ENCODE results near the gene PIGV.

PIGV gene

GRCh38 chr1:26761217-26761616, 26.5 kb upstream of the PIGV start:
- no peak overlapping the region for H3K9ac ChIP-seq (ENCODE audit: low read depth, low read length, poor library complexity, severe bottlenecking)
- H3K9me3 ChIP-seq (ENCODE audit: insufficient read depth, low read depth, low read length): no peaks in the 10 kb centered on the region
- no peaks in the 10 kb centered on the region for H3F3A ChIP-seq (ENCODE audit: low read depth)
- no peaks in the 10 kb centered on the region for H3K27me3 ChIP-seq (ENCODE audit: insufficient read depth, low read length, poor library complexity, severe bottlenecking)
- H3K9me2 ChIP-seq (replicated peaks; ENCODE audit: low read depth, low read length): no peaks in the 10 kb centered on the region
- H3K4me2 ChIP-seq (ENCODE audit: low read depth, low read length, poor library complexity, severe bottlenecking): no peak overlapping the region
- no peak overlapping the region for H3K4me3 ChIP-seq (ENCODE audit: low read length, poor library complexity, severe bottlenecking)
- H3K4me1 ChIP-seq (ENCODE audit: insufficient read depth, low read length, poor library complexity, severe bottlenecking): no peaks in the 10 kb centered on the region
- H2AFZ ChIP-seq (ENCODE audit: low read length): no peak overlapping the region
- H4K20me1 ChIP-seq (ENCODE audit: insufficient read depth, low read length, poor library complexity, severe bottlenecking): peaks cover 56% of the 10 kb centered on the region
- H3K79me2 ChIP-seq (ENCODE audit: insufficient read depth, low read length): peaks cover 57% of the 10 kb centered on the region
- TF ChIP-seq, protein P1, sequence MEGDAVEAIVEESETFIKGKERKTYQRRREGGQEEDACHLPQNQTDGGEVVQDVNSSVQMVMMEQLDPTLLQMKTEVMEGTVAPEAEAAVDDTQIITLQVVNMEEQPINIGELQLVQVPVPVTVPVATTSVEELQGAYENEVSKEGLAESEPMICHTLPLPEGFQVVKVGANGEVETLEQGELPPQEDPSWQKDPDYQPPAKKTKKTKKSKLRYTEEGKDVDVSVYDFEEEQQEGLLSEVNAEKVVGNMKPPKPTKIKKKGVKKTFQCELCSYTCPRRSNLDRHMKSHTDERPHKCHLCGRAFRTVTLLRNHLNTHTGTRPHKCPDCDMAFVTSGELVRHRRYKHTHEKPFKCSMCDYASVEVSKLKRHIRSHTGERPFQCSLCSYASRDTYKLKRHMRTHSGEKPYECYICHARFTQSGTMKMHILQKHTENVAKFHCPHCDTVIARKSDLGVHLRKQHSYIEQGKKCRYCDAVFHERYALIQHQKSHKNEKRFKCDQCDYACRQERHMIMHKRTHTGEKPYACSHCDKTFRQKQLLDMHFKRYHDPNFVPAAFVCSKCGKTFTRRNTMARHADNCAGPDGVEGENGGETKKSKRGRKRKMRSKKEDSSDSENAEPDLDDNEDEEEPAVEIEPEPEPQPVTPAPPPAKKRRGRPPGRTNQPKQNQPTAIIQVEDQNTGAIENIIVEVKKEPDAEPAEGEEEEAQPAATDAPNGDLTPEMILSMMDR (conservative IDR thresholded peaks at IDR 0.05; ENCODE audit: low read length): peak; percentile 34
- no peak for TF ChIP-seq EZH2phosphoT487 (IDR thresholded peaks at IDR 0.05; ENCODE audit: borderline replicate concordance)
- peaks cover 92% of the 10 kb centered on the region for H3K36me3 ChIP-seq (ENCODE audit: insufficient read depth, low read length)

DNA sequence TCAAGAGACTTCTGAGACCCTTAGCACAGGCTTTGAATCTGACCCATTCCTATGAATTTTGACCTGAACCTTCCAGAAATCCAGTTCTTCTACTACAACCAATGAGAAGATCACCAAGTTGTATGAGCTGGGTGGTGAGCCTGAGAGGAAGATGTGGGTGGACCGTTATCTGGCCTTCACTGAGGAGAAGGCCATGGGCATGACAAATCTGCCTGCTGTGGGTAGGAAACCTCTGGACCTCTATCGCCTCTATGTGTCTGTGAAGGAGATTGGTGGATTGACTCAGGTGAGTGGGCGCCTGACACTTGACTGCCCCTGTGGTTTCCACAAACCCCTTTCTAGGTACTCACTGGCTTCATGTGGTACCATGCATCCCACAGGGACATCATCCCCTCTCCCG, 20.0 kb upstream of the PIGV start:
- no peaks in the 10 kb centered on the region for H3F3A ChIP-seq (ENCODE audit: low read depth)
- H3K9me3 ChIP-seq (ENCODE audit: insufficient read depth, low read depth, low read length): no peaks in the 10 kb centered on the region
- no peak overlapping the region for H3K9ac ChIP-seq (ENCODE audit: low read depth, low read length, poor library complexity, severe bottlenecking)
- no peaks in the 10 kb centered on the region for H3K9me2 ChIP-seq (replicated peaks; ENCODE audit: low read depth, low read length)
- H3K79me2 ChIP-seq (ENCODE audit: insufficient read depth, low read length): peaks cover 13% of the 10 kb centered on the region; the same call in 1 of the 2 replicates
- H3K4me3 ChIP-seq (ENCODE audit: low read length, poor library complexity, severe bottlenecking): no peak overlapping the region
- H3K4me2 ChIP-seq (ENCODE audit: low read depth, low read length, poor library complexity, severe bottlenecking): no peak overlapping the region
- no peaks in the 10 kb centered on the region for H3K27me3 ChIP-seq (ENCODE audit: insufficient read depth, low read length, poor library complexity, severe bottlenecking)
- no peaks in the 10 kb centered on the region for H3K4me1 ChIP-seq (ENCODE audit: insufficient read depth, low read length, poor library complexity, severe bottlenecking)
- H4K20me1 ChIP-seq (ENCODE audit: insufficient read depth, low read length, poor library complexity, severe bottlenecking): peaks cover 4% of the 10 kb centered on the region
- no peak for TF ChIP-seq EZH2phosphoT487 (IDR thresholded peaks at IDR 0.05; ENCODE audit: borderline replicate concordance)
- TF ChIP-seq, protein P1 (conservative IDR thresholded peaks at IDR 0.05; ENCODE audit: low read length): no peak
- H3K36me3 ChIP-seq (ENCODE audit: insufficient read depth, low read length): peaks cover 97% of the 10 kb centered on the region
- H2AFZ ChIP-seq (ENCODE audit: low read length): no peak overlapping the region

DNA sequence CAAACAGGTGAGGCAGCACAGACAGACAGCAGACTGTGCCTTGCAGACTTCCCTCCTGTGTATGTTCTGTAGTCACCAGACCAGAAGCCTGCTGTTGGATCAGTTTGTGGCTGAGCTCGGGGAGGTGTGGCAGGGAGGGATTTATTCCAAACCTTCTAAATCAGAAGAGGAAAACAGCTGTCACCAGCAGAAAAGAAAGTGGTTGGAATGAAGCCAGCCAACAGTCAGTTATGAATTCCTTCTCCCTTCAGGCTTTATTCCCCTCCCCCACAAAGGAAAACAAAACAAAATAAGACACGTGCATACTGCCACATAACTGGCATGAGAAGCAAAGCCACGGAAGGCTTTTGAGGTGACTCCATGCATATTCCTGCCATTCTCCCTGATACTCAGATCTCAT, 19.0 kb upstream of the PIGV start:
- H3K4me2 ChIP-seq (ENCODE audit: low read depth, low read length, poor library complexity, severe bottlenecking): no peak overlapping the region
- peaks cover 8% of the 10 kb centered on the region; the same call in 1 of the 2 replicates for H3K79me2 ChIP-seq (ENCODE audit: insufficient read depth, low read length)
- no peak overlapping the region for H3K9ac ChIP-seq (ENCODE audit: low read depth, low read length, poor library complexity, severe bottlenecking)
- no peak overlapping the region for H3K4me3 ChIP-seq (ENCODE audit: low read length, poor library complexity, severe bottlenecking)
- peaks cover 98% of the 10 kb centered on the region for H3K36me3 ChIP-seq (ENCODE audit: insufficient read depth, low read length)
- H2AFZ ChIP-seq (ENCODE audit: low read length): no peak overlapping the region
- no peaks in the 10 kb centered on the region for H3K4me1 ChIP-seq (ENCODE audit: insufficient read depth, low read length, poor library complexity, severe bottlenecking)
- TF ChIP-seq, protein P1 (conservative IDR thresholded peaks at IDR 0.05; ENCODE audit: low read length): no peak
- TF ChIP-seq EZH2phosphoT487 (IDR thresholded peaks at IDR 0.05; ENCODE audit: borderline replicate concordance): no peak
- H4K20me1 ChIP-seq (ENCODE audit: insufficient read depth, low read length, poor library complexity, severe bottlenecking): no peaks in the 10 kb centered on the region
- no peaks in the 10 kb centered on the region for H3K27me3 ChIP-seq (ENCODE audit: insufficient read depth, low read length, poor library complexity, severe bottlenecking)
- no peaks in the 10 kb centered on the region for H3F3A ChIP-seq (ENCODE audit: low read depth)
- H3K9me2 ChIP-seq (replicated peaks; ENCODE audit: low read depth, low read length): no peaks in the 10 kb centered on the region
- H3K9me3 ChIP-seq (ENCODE audit: insufficient read depth, low read depth, low read length): no peaks in the 10 kb centered on the region

Data from Loucy (cell line).